WERI-Rb-1 (cell line): ENCODE data around the gene NPY5R.

Experiments
- DNase-seq: peaks from one replicate; pipeline ENCODE4 v3.0.0-alpha.2; 2020
- H3K27ac ChIP-seq: fragments of 250-450 bp; sonication (Bioruptor Pico); 2 replicates; pipeline ENCODE4 v1.5.1; 2020; ENCODE audit warnings: mild to moderate bottlenecking, moderate library complexity
- H3K27me3 ChIP-seq: fragments of 250-450 bp; sonication (Bioruptor Pico); 2 replicates; pipeline ENCODE4 v1.5.1; 2021; ENCODE audit warnings: mild to moderate bottlenecking, low read depth, moderate library complexity; ENCODE audit not compliant: insufficient read depth, severe bottlenecking
- H3K36me3 ChIP-seq: fragments of 250-450 bp; sonication (Bioruptor Pico); 2 replicates; pipeline ENCODE4 v1.5.1; 2020; ENCODE audit warnings: mild to moderate bottlenecking, moderate library complexity
- H3K4me3 ChIP-seq: 2 replicates; pipeline ENCODE4 v1.5.1; 2011; ENCODE audit warnings: low read depth, mild to moderate bottlenecking, control low read depth, low read length
- H3K9me3 ChIP-seq: fragments of 250-450 bp; sonication (Bioruptor Pico); 2 replicates; pipeline ENCODE4 v1.5.1; 2021; ENCODE audit warnings: mild to moderate bottlenecking, moderate library complexity; ENCODE audit not compliant: severe bottlenecking
- TF ChIP-seq, protein P1 (sequence below): IDR thresholded peaks from 2 replicates; pipeline ENCODE4 v1.5.1; 2011; ENCODE audit warnings: low read depth, mild to moderate bottlenecking, control low read depth, inconsistent platforms, low read length

NPY5R gene

DNA sequence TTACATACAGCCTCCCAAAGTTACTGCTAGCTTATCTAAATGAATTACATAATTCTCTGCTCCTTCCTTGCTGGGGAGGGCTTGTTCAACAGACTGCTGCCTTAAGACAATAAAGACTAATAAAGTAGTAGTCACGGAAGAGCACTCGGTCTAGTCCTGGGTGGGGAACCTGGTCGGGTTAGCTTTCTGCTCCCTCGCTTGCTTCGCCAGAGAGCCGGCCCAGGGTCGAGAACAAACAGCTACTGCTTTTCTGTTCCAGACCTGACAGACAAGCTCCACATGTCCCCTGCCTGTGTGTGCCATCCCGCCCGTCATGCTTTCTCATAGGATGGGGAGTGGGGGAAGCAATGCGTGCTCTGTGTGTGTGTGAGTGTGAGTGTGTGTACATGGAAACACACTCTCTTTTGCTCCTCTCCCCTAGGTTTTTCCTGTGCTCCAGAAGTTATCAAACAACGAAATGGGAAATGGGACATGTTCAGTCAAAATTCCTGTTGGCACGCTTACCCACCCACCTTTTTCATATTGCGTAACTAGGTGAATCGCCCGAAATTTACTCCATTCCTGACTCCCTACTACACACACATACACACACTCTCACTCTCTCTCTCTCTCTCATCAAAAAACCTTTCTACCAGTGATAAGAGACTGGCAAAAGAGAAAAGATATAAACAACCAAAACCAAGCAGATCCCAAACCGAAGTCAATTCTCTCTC lies 12.6 kb upstream of the NPY5R start:
- no peaks in the 10 kb centered on the region for H3K36me3 ChIP-seq
- no peak for DNase-seq
- peak overlapping the region; percentile 73 for H3K4me3 ChIP-seq
- H3K27ac ChIP-seq, result no peak overlapping the region
- H3K27me3 ChIP-seq, result peaks cover 3% of the 10 kb centered on the region
- no peaks in the 10 kb centered on the region for H3K9me3 ChIP-seq
- TF ChIP-seq, protein P1, sequence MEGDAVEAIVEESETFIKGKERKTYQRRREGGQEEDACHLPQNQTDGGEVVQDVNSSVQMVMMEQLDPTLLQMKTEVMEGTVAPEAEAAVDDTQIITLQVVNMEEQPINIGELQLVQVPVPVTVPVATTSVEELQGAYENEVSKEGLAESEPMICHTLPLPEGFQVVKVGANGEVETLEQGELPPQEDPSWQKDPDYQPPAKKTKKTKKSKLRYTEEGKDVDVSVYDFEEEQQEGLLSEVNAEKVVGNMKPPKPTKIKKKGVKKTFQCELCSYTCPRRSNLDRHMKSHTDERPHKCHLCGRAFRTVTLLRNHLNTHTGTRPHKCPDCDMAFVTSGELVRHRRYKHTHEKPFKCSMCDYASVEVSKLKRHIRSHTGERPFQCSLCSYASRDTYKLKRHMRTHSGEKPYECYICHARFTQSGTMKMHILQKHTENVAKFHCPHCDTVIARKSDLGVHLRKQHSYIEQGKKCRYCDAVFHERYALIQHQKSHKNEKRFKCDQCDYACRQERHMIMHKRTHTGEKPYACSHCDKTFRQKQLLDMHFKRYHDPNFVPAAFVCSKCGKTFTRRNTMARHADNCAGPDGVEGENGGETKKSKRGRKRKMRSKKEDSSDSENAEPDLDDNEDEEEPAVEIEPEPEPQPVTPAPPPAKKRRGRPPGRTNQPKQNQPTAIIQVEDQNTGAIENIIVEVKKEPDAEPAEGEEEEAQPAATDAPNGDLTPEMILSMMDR, result no peak

DNA sequence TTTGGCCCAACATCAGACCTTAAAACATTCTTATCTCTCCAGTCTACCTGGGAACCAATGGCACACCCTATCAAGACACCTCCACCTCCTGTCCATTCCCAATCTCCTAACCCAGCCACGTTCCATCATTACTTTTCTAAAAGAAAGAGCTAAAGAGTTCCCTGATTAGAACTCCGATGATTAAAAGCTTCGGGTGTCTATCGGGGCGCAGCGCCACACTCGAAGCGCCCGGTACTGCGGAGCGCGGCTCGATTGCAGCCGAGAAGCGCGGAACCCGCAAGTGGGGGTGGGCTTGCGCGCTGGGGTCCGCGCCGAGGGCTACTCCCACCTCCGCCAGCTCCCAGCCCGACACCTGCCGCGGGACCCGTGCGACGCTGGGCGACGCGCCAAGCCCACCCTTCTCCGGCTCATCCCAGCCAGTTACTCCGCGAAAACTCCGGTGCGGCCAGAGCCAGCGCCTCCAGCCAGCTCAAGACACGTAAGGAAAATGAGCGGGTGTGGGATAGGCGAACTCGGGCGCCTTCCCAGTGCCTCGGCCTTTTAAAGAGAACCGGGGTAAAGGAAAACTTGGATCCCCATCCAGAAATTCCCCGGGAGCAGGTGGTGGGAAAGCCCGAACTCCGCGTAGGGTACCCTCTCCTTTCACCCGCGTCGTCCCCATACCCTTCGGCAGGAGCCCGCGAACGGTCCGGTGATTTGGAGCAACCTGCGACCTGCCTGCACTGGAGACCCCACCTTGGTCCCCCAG lies 11.9 kb upstream of the NPY5R start:
- no peak overlapping the region for H3K27ac ChIP-seq
- H3K9me3 ChIP-seq, result no peaks in the 10 kb centered on the region
- H3K36me3 ChIP-seq, result no peaks in the 10 kb centered on the region
- TF ChIP-seq, protein P1, result peak; percentile 47
- H3K4me3 ChIP-seq, result peak overlapping the region; percentile 73
- DNase-seq, result peak; percentile 51
- peaks cover 3% of the 10 kb centered on the region for H3K27me3 ChIP-seq

DNA sequence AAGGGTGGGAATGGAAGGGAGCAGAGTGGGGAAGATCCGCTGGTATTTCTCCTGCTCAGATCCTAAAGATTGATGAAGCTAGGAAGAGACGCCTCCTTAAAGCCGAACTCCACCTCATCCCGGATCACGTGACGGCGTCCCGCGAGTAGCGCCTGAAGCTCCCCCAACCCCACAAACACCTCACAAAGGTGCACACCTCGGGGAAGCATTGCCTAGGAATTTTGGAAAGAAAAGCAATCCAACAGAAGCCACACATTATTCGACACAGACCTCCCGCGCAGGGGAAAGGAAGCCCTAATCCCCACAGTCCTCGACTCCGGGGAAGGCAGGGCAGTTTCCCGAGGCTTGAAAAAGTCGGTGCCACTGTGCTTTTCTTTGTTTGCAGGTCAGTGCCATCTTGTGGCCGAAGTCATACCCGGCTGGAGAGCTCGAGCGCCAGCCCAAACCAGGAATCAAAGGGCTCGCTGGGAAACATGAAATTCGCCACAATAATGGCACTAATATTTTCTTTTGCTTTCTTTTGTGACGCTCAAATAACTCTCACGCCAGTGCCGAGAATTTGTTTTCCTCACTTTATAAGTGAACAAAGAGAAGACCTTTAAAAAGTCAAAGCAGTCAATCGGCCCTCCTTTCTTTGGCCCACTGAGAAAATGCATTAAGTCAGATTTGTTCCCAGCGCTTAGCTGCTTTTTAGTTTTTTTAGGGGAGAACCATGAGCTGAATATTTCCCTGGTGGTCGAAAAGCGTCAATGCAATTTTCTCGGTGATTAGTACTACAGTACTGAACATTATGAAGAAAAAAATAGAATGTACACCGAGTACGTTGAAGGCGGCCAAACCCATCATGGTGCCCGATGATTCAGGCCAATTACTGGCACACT lies 10.9 kb upstream of the NPY5R start, which contains the start of gene NPY1R:
NPY1R (minus strand) TSS at position 71 of the 881 bp plus-strand sequence. CDS start 6,042 bp downstream, outside the sequence.
- TF ChIP-seq, protein P1, result peak; percentile 86
- peak; percentile 93 for DNase-seq
- Histone ChIP-seq H3K36me3 (no peaks in the 10 kb centered on the region), H3K27me3 (peaks cover 3% of the 10 kb centered on the region), H3K27ac (peak within 1 kb of the TSS; percentile 71), H3K4me3 (peak within 1 kb of the TSS; percentile 73), H3K9me3 (no peaks in the 10 kb centered on the region)

DNA sequence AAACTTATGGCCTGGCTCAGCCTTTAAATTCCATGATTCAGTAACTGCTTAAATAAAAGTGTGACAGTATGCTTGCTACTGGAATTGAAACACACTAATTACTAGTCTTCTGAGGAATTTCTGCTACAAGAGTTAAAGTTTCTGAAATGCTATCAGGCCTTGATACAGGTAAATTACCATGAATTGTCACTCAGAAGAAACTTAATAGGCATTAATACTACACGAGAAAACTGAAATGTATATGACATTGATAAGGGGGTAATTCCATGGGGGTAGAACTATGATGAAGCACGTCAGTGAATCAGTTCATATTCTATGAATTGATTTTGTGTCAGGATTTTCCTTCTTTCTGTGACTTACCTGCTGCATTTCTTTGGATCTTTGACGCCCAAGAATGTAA lies 8.3 kb upstream of the NPY5R start:
- TF ChIP-seq, protein P1, result no peak
- DNase-seq, result no peak
- no peak overlapping the region for H3K27ac ChIP-seq
- H3K27me3 ChIP-seq, result peaks cover 3% of the 10 kb centered on the region
- no peaks in the 10 kb centered on the region for H3K9me3 ChIP-seq
- no peaks in the 10 kb centered on the region for H3K36me3 ChIP-seq
- H3K4me3 ChIP-seq, result no peak overlapping the region

DNA sequence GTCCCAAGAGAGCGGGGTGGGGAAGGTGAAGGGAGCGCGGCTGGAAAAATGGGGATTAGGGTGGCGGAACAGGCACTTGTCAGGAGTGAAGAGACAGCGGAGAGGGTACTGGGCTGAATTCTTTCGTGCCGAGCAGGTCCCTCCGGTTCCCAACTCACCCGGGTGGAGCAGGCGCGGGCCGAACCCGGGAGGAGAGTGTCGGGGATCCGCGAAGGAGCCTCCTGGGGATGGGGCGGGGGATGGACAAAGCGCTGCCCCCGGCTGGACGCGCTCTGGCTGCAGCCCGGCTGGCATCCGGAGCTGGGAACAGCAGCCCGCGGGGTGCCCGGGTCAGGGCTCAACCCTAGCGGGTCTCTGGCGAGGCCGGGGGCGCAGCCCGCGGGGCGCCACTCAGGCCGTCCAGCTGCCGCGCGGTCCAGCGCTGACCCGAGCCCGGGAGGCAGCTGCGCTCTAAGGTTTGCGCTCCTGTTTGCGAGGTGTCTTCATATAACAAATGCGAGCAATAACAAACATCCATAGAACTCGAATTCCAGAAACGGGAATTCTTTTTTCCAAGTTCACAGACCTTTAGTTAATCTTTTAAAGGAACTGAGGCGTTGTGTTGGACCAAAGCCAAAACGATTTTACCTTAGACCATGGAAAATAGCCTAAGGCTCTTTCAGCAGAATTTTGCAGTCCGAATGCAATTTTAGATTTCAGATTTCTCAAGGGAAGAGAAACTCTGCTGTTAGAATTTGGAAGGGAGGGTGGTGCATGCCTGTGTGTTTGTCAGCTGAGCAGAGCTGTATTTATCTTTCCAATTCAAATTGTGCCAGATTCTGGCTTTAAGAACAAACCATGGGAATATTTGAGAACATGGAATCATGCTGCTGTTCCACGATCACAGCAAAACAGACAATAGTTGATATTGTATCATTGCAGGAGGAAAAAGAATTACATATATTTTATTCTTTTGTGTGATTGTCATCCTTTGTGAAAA lies 744 bp downstream of the NPY5R start:
- peak overlapping the region; percentile 67 for H3K4me3 ChIP-seq
- no peaks in the 10 kb centered on the region for H3K9me3 ChIP-seq
- H3K36me3 ChIP-seq, result no peaks in the 10 kb centered on the region; the same call in none of the 2 replicates
- peak; percentile 38 for DNase-seq
- peaks cover 17% of the 10 kb centered on the region for H3K27me3 ChIP-seq
- H3K27ac ChIP-seq, result no peak overlapping the region
- TF ChIP-seq, protein P1, result 0 out of 2 replicates have a peak, but pooled peaks have one; percentile 2
